ENCODE results near the gene ADH1B.

- no peak for TF ChIP-seq ZFHX2 (tag by site-specific recombination; conservative IDR thresholded peaks at IDR 0.05)
- TF ChIP-seq ZFP3 (tag by site-specific recombination; IDR thresholded peaks at IDR 0.05; ENCODE audit: low read depth): no peak
- TF ChIP-seq ZNF501 (tag by site-specific recombination; IDR thresholded peaks at IDR 0.05): no peak
These were observed 3.2 kb upstream of the ADH1B start for GRCh38 chr4:99324361-99324760.
